DOHH2 (cell line): ENCODE results near the gene CDK15.

ENCODE experiments used
- EZH2phosphoT487 ChIP-seq: fragments of 200-600 bp; sonication (generic); IDR thresholded peaks from 2 replicates; pipeline ENCODE4 v1.6.1; 2017; ENCODE audit warnings: borderline replicate concordance, mild to moderate bottlenecking, antibody characterized with exemption, low read length, moderate library complexity, mixed read lengths
- TF ChIP-seq, protein P1 (sequence below): fragments of 200-600 bp; sonication (generic); IDR thresholded peaks from one replicate; pipeline ENCODE4 v1.5.1; 2014; ENCODE audit warnings: antibody characterized with exemption, mild to moderate bottlenecking, low read depth, low read length; ENCODE audit not compliant: poor library complexity, severe bottlenecking

DNA sequence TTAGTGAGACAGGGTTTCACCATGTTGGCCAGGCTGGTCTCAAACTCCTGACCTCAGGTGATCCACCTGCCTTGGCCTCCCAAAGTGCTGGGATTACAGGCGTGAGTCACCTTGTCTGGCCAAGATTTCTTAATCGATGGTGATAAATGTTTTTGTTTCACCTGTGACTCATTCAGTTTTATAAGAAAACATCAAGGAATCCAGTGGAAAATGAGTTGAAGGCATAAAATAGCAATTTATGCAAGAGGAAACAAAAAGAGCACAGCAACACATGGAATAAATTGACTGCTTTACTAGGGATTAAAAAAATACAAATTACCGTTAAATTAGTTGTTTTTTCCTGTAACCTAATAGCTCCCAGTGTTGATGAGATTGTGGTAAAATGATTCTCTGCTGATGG is 80.2 kb downstream of the CDK15 start:
- TF ChIP-seq, protein P1, sequence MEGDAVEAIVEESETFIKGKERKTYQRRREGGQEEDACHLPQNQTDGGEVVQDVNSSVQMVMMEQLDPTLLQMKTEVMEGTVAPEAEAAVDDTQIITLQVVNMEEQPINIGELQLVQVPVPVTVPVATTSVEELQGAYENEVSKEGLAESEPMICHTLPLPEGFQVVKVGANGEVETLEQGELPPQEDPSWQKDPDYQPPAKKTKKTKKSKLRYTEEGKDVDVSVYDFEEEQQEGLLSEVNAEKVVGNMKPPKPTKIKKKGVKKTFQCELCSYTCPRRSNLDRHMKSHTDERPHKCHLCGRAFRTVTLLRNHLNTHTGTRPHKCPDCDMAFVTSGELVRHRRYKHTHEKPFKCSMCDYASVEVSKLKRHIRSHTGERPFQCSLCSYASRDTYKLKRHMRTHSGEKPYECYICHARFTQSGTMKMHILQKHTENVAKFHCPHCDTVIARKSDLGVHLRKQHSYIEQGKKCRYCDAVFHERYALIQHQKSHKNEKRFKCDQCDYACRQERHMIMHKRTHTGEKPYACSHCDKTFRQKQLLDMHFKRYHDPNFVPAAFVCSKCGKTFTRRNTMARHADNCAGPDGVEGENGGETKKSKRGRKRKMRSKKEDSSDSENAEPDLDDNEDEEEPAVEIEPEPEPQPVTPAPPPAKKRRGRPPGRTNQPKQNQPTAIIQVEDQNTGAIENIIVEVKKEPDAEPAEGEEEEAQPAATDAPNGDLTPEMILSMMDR, result no peak
- no peak for TF ChIP-seq EZH2phosphoT487
